ENCODE measurements around the gene LPGAT1.

LPGAT1 gene

DNA sequence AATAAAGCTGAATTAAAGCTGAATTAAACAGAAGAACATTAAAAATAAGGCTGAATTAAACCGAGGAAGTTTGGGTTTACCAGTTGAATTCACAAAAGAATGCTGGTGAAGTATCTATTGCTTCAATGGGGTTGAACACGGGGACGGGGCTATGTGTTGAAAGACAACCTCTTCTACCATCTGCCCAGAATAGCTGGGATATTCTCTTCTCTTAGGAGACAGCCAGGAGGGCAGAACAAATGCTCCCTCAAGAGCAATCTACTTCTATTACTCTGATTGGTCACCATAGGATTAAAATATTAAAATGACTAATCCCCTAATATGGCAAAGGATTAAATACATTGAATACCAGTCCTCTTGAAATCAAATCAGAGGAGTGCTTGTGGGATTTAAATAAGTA is 68.4 kb downstream of the LPGAT1 start:
- DNase-seq (ENCODE audit: low read depth), result no peak

DNA sequence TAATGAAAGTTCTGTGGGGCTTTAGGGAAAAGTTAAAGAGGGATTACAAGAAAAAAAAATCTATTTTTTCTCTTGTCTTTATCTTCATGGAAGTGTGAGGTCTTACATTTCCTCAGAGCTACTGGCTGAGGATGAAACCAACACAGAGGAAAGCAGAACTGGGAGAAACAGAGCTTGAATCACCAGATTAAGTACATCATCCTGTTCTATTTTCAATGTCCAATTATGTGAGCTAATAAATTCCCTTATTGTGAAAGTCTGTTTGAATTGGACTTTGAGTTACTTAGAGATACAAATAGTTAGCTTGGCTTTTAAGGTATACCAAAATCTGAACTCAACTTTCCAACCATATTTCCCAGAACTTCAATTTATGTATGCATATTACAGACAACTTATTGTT is 69.2 kb downstream of the LPGAT1 start:
- DNase-seq (ENCODE audit: low read depth), result no peak

DNA sequence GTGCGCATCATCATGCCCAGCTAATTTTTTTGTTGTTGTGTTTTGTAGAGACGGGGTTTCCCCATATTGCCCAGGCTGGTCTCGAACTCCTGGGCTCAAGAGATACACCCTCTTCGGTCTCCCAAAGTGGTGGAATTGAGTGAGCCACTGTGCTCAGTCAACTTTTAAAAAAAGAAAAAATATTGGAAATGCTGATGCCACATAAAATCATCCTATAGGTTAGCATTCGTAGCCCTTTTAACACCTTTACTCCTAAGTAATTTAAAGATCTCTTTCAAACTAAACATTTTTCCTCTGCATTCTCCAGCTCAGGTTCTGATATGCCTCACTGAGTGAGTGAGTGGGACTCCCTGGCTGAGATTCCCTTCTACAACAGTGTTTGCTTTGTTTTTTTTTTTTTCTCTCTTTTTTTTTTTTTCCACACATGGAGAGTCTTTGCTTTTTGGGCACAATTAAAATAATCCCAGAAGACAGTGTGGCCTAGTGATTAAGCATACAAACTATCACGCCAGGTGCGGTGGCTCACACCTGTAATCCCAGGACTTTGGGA is 74.0 kb downstream of the LPGAT1 start:
- no peak for DNase-seq (ENCODE audit: low read depth)

GRCh38 chr1:211753649-211754251 is 76.8 kb downstream of the LPGAT1 start:
- no peak for DNase-seq (ENCODE audit: low read depth)

DNA sequence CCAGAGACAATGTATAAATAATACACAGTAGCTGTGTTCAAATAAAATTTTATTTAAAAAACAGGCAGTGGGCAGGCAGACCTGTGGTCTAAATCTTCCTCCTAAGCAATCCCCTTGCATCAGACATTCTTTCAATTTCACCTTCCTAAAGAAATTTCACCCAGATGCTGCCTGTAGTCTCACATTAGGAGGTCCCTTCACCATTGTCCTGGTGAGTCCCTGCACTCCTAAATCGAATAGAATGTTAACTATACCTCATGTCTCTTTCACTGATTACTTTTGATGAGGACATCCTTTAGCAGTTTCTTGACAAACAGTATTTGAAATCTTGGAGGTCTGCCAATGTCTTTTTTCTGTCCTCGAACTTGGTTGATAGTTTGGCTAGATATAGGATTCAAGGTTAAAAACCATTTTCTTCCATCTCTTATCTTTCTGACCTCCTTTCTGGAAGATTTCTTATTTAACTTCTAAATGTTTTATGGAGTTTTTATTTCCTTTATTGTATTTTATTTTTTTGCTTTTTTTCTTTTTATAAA is 77.5 kb downstream of the LPGAT1 start:
- no peak for DNase-seq (ENCODE audit: low read depth)

GRCh38 chr1:211752317-211752716 is 78.2 kb downstream of the LPGAT1 start:
- DNase-seq (ENCODE audit: low read depth), result no peak

GRCh38 chr1:211751438-211751837 is 79.1 kb downstream of the LPGAT1 start:
- DNase-seq (ENCODE audit: low read depth), result no peak

DNA sequence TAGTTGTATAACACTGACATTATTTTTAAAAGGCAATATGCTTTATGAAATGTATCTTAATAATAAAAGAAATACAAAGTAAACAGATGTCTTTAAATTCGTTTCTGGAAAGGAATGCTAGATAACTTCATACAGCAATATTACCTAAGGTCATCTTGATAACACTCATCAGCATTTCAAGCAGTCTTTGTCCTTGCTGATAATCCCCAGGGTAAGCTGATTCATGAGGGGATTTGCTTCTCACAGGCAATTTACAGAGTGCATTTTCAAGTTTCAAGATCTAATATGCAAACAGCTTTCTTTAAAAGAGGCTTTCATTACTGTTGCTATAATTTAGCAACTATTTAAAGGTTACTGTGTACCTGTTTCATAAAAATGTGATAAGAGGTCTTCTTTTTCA is 80.0 kb downstream of the LPGAT1 start:
- no peak for DNase-seq (ENCODE audit: low read depth)

DNA sequence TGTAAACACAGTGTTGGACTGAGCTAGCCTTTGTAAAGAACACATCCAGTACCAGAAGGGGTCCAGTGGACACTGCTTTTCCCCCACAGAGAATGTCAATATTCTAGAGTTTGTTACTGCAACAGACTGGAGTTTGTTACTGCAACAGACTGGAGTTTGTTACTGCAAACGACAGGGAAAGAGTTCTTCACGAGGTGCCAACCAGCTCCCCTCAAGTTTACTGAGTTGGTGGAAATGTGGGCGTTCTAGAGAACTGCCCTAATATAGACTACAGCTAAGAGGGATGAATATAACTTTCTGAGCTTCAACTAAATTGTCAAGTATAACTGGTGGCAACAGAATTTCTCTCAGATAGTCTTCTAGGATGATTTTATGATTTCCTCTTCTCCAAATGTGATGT is 81.3 kb downstream of the LPGAT1 start:
- no peak for DNase-seq (ENCODE audit: low read depth)

GRCh38 chr1:211748810-211749209 is 81.8 kb downstream of the LPGAT1 start:
- DNase-seq (ENCODE audit: low read depth), result no peak

GRCh38 chr1:211742889-211743529 is 87.6 kb downstream of the LPGAT1 start:
- no peak for DNase-seq (ENCODE audit: low read depth)

GRCh38 chr1:211742272-211742671 is 88.3 kb downstream of the LPGAT1 start:
- DNase-seq (ENCODE audit: low read depth), result no peak

GRCh38 chr1:211741788-211742187 is 88.8 kb downstream of the LPGAT1 start:
- no peak for DNase-seq (ENCODE audit: low read depth)

- DNase-seq (ENCODE audit: low read depth), result no peak
Observed at GRCh38 chr1:211741116-211741515, 89.4 kb downstream of the LPGAT1 start.

DNA sequence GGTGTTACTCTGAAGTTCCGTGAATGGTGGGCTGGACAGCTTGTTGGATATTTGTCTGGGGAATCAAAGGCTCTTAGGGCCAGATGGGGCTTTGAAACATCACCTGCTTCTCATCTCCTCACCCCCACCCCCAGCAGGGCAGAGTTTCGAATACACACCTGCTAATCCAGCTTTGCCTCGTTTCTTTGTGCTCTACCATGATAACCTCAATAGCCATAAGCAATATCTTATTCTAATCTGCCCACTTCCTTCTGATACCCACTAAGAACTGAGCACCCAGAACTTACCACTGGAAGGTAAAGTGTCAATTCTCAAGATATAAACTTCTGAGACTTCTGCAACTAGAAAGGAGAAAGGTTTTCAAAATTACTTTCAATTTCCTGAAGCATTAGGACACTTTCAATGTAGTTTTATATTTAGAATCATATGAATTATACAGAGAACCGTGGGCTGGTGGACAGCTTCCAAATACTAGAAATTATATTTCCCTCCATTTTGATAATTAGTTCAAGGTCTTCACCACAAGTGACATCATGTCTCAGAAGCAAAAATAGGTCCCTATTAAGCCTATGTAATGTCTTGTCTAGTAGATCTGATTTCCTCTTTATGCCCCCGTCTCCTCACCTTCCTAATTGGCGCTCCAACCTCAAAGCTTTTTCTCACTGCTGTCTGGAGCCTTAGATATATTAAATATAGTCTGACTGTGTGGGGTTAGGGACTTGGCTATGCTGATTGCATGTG is 90.7 kb downstream of the LPGAT1 start:
- DNase-seq (ENCODE audit: low read depth), result no peak

- no peak for DNase-seq (ENCODE audit: low read depth)
Observed at GRCh38 chr1:211738691-211739301, 91.8 kb downstream of the LPGAT1 start.

DNA sequence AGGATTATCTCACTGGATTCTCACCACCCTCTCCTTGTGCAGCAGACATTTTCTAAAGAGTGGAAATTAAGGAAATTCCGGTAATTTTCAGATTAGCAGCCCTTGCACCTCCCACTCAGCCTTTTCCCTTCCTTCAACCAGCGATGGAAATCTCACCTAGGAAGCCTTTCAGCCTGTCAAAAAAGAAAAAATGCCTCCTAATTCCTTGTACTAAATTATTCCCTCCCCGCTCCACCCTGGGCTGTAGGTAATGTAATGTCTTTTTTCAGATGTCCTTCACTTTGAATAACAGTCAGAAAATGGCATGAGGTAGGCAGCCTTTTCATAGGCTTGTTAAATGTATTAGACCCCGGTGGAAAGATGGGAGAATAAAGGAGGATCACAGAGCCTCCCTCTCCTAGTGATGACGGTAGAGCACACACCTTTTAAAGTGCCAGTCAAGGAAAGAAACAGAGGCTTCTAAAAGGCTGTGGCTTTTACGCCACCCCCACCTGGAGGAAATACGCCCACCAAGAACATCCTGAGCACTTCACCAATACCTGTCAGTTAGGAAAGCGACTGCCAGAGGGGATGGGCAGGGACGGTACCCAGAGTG is 92.4 kb downstream of the LPGAT1 start:
- DNase-seq (ENCODE audit: low read depth), result no peak

DNA sequence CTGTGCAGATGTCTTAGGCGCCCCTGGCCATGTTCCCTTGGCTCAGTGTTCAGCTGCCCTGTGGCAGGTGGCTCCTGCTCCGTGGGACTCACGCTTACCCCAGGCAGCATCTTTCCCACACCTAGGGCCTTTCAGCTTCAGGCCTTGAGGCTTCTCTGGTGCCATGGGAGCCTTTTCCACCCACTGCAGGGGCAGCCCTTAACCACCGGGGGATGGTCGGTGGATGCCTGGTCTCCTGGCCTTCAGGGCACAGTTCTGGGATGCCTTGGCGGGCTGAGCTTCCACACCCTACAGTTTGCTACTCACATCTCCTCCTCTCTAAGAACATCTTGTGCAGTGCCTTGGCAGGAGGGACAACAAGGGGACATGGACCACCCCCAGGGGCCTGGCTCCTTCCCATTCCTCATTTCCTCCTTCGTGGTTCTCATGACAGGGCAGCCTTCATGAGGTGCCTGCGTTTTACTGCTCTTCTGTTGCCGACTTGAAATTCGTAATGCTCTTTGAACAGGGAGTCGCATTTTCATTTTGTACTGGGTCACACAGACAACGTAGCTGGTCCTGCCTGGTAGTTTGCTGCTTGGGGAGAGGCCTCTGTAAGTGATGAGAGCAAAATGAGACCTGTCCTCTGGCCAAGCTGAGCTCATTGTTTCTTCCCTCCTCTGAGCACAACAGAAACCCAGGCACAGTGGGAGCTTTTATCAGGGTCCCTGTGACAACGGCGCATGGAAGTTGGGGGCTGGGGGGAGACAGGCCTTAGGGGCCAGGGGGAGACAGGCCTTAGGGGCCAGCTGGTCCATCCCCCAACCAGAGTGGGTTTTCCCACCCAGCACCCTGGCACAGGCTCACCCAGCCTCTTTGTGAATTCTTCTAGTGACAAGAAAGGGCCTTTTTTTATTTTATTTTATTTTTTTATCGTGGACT is 93.2 kb downstream of the LPGAT1 start:
- DNase-seq (ENCODE audit: low read depth), result no peak

GRCh38 chr1:211736351-211736915 is 94.1 kb downstream of the LPGAT1 start:
- DNase-seq (ENCODE audit: low read depth), result no peak

Measured in stimulated activated CD8-positive, alpha-beta memory T cell treated with anti-CD3 and anti-CD28 coated beads, Interleukin-15, amount 100 ng/mL, for 1 hour (primary cell).